Glomerular endothelial cell (primary cell): ENCODE results near the gene TAF8. TPM values are rescaled to one million over a fixed set of nuclear protein-coding genes. Genes with fewer than 3 reads are reported as not detected.

Experiments used
- DNase-seq: peaks from one replicate; pipeline ENCODE4 v3.0.0-alpha.2; 2011; ENCODE audit warnings: low read depth, low spot score; ENCODE audit errors: extremely low read depth
- total RNA-seq: library from RNA; depleted of rRNA; stranded (reverse); fragments of >200 nt; gene quantifications from 2 replicates; pipeline ENCODE4 v1.2.3, GENCODE V29; 2015

TAF8 gene
- total RNA-seq, 1 donor from 2014 or later, result 15.1 TPM

DNA sequence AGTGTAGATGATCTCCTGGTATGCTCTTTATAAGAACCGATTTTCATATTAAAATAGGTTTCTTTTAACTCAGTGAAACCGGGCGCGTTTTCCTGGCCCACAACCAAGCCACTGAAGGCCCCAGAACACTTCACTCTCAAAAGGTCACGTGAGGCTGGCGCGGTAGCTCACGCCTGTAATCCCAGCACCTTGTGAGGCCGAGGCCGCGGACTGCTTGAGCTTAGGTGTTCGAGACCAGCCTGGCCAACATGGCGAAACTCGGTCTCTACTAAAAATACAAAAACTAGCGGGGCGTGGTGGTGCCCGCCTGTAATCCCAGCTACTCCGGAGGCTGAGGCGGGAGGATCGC lies 402 bp upstream of the TAF8 start:
- DNase-seq, result no peak

DNA sequence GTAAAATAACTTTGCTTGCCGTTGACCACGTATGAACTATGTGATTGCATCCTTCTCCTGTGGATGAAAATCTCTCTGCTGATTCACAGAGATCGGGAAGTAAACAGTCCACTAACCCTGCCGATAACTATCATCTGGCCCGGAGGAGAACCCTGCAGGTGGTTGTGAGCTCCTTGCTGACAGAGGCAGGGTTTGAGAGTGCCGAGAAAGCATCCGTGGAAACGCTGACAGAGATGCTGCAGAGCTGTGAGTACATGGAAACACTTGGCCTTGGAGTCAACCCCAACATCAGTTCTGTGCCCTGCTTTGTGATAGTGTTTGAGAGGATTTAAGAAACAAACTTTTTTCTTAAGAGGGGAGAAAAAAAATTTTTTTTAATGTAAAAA lies 937 bp downstream of the TAF8 start:
- DNase-seq, result no peak

DNA sequence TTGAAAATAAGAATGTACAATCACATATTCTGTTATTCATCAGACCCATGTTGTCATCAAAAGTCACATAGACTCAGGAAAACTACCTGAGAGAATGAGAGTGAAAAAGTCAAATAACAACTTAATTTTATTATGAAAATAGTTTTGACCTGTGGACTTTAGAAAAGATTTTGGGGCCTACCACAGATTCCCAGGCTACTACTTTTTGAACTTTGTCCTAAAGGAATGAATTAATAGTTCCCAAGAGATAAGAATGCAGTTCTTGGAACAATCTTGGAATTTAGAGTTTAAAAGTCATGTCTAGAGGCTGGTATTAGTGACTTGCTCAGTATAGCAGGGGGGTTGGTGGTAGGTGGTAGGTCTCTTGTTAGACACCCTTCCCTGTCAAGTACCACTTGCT lies 3.3 kb downstream of the TAF8 start:
- DNase-seq, result no peak

DNA sequence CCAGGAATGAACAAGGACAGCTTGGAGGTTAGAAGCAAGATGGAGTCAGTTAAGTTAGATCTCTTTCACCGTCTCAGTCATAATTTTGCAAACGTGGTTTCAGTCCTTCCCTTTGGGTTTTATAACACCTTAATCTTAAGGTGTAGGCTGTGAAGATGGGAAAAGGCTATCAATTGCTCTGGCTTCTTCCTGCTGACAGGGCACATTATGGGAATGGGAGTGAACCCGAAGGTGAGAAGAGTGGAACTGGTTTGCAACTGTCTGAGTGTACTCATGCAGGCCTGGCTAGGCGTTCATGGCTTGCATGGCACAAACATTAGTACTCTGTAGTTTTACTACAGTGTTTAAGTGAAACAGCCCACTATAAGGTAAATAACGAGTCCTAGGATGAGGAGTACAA lies 9.4 kb downstream of the TAF8 start:
- DNase-seq, result no peak

DNA sequence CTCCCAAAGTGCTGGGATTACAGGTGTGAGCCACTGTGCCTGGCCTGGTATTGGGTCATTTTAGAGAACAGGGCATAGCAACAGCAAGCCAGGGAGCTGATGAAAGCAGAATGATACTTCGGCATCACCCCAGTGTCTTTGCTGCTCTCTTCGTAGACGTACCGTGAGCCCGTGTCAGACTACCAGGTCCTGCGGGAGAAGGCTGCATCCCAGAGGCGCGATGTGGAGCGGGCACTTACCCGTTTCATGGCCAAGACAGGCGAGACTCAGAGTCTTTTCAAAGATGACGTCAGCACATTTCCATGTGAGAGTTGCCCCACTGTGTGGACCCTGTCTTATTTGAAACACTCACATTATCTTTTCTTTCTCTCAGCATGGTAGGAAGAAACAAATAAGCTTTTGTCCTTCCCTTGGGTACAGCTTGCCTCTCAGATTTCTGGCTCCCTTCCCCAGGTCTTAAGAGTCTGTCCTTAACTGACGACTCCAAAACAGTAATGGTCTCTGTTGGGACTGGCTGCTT lies 15.9 kb downstream of the TAF8 start:
- no peak for DNase-seq

DNA sequence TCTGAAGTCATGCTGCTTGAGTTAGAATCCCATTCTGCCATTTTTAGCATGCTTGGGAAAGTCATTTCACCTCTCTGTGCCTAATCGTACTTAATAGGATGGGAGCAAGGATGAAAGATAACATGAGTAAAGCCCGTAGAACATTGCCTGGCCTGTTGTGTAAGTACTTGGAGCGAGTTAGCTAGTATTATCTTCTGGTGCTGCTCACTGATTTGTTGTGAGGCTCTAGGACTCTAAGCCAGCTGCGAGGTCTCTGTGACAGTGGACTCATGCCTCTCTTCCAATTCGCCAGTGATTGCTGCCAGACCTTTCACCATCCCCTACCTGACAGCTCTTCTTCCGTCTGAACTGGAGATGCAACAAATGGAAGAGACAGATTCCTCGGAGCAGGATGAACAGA lies 17.8 kb downstream of the TAF8 start:
- DNase-seq, result no peak

DNA sequence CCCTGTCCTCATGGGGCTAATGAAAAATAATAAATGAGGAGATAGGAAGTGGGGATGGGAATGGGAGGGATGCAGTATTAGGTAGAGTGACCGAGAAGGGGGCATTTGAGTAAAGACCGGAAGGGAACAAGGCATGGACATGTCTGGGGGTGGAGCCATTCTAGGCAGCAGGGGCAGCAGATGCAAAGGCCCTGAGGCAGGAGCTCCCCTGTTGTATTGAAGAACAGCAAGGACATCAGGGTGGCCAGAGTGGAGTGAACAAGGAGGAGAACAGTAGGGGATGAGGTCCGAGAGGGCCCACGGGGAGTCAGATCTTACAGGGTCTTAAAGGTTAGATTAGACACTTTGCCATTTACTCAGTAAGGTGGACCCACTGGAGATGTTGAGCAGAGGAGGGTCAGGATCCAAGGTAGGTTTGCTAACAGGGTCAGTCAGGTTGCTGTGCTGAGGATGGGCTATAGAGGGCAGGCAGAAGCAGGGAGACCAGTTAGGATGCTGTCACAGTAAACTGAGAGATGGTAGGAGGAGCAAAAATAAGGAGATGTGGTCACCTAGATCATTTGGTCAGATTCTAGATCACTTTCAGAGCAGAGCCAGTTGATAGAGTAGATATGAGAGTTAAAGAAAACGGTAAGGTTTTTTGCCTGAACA lies 18.7 kb downstream of the TAF8 start:
- DNase-seq, result no peak

DNA sequence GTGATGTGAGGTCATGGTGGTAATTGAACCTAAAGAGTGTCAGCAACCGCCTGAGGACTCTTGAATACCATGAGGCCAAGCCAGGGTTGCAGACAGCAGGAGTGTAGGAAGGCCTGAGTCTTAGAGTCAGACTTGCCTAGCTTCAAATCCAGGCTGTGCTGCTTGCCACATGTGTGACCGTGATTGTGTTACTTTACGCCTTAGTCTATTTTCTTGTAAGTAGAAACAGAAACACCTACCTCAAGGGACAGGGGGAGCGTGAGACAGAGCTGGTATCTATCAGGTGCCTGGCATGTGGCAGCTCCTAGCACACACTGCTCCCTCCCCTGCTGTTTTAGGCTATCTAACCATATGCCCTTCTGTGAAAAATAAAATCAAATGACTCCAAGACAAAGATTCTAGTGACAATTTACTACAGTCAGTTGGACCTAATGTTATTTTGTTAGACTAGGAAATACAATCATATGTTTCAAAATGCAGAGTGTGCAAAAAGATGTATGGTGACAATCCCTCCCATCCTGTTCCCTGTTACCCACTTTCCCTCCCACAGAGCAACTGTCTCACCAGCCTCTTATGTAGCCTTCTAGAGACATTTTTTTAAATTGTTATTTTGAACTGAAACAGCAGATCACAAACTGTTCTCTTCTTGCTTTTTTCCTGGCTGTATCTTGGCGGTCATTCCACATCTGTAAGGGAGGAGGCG lies 21.7 kb downstream of the TAF8 start:
- DNase-seq, result no peak

DNA sequence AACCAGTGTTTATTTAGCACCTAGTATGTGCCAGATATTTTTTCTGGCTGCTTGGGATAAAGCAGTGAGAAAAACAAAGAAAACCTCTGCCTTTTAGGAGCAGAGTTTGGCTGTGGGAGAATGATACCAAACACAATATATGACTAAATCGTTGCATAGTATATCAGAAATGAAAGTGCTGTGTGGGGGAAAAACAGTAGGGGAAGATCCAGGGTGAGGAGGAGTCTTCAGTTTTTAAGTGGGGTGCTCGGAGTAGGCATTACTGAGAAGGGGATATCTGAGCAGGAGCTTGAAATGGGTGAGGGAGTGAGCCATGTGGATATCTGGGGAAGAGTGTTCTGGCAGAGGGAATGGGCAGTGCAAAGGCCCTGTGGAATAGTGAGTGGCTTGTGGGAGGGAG lies 23.0 kb downstream of the TAF8 start:
- no peak for DNase-seq

DNA sequence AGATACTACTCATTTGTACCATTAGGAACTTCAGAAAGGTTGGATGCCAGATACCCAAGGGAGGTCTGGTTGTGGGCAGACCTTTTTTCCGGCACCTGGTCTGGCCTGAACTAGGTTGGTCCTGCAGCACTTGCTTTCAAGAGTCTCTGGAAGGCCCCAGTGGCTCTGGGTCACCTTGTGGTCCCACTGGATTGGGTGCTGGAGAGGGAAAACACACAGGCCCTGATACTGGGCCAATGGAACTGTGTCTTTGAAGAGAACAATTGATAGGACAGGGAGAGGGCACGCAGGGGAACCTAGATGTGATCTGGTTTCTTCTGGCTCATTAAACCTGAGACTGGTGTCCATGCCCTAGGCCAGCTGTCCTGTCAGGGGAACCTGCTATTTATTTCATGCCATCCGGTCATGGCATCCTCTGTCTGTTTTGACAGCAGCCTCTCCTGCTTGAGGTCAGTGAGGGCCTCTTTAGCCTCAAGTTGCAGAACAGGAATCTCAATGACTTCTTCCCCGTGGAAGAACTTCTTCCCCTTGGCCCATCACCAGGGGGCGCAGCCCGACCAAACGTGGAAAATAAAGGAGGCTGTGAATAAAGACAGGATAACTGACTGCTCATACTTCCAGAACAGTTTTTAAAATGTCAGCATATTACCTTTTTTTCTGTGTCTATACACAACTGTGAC lies 25.0 kb downstream of the TAF8 start:
- peak; percentile 34 for DNase-seq

DNA sequence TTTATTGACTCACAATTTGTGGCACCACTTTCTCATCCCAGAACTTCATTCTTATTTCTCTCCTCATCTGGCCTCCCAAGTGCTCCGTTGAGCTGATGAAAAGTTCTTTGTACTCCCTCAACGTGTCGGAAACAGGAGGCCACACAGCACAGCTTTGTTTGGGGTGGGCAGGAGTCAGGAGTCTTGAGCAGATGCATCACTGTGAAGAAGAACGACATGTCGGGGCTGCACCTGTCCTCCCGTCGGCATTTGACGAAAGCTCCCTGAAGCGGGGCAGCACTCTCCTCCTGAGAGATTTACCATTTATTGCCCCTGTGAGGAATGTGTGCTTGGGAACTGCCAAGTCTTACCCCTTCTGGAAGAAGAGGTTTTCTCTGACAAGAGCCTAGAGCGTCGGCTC lies 28.1 kb downstream of the TAF8 start:
- DNase-seq, result no peak

DNA sequence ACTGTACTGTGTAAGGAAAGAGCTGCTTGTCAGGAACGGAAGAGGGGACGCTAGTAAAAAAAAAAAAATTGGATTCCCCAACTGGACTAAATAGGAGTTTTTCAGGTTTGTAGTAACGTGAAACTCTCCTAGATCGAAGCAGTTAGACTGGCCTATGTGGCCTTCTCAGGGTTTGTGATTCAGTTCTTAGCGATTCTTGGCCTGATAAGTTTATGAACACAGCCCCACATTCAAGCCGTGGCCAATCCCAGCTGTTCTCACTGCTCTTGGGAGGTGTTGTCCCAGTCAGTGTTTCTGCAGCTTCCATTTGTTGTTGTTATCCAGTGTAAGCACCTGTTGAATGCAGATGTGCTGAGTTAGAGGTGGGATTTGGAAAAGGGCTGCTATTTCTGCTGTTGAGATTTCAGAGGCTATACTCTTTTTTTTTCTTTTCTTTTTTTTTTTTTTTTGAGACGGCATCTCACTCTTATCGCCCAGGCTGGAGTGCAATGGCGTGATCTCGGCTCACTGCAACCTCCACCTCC lies 29.7 kb downstream of the TAF8 start:
- DNase-seq, result no peak

DNA sequence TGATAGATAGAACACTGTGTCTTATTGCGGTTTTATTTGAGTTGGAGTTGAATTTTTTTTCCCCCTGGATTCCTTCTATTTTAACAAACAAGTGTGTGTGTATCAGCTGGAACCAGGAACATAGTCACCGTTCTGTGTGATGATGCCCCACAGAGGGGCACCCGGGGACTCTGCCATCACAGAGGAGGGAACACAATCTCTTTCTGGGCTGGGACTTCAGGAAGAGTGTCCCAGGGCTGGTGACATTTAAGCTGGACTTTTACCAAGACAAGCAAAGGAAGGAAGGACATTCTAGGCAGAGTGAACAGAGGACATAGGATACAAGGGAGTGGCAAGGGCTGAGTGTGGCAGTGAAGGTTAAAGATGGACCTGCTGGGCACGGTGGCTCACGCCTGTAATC lies 33.2 kb downstream of the TAF8 start:
- no peak for DNase-seq

DNA sequence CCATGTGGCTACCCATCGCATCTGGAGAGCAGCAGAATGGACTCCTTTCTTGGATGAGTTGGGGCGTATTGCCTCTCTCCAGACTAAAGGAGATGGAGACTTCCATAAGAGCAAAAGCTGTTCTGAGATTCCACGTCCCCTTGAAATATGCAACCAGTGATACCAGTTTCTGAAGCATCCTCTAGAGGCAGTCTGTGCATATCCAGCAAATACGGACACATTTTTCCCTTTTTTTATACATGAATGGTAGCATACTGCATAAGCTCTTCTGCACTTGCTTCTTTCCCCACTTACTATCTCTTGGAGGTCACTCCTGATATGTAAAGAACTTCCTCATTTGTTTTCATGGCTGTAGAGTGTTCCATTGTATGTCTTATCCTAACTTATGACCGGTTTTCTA lies 34.6 kb downstream of the TAF8 start:
- no peak for DNase-seq

DNA sequence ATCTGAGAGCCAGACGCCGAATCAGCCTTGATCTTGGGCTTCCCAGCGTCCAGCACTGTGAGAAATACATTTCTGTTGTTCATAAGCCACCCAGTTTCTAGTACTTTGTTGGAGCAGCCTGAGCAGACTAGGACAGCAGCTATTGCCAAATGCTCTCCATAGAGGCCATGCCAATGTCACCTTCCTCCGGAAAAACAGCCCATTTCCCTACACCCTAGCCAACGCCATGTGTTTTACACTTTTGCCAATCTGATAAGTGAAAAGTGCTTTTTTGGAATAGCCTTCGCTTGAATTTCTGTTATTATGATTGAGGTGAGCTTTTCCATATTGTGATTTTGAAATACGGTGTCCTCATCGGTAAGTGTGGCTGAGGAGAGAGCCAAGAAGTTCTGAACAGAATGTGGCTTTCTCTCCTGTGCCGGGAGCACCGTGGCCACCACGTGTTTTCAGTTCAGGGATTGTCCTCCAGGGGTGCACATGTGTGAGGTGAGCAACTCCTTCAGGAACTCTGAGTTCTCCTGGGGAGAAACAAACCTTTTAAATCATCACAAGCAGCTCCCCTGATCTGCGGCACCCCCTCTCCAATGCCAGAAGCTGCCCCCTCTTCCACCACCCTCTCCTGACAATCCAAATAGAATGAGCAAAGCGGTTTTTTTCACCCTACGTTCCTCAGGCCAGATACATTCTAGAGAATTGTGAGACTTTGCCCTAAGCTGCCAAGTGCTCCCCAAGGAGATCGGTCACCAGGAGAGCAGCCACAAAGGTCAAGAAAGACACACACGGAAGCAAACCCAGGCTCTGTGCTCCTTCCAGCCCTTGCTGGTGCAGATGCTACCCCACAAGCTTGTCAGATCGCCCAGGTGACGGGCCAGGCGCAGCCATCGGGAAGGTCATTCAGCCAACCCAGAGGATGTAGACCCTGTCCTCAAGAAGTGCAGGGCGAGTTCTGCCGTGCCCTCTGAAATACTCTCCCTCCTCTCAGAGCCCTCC lies 36.0 kb downstream of the TAF8 start:
- no peak for DNase-seq

DNA sequence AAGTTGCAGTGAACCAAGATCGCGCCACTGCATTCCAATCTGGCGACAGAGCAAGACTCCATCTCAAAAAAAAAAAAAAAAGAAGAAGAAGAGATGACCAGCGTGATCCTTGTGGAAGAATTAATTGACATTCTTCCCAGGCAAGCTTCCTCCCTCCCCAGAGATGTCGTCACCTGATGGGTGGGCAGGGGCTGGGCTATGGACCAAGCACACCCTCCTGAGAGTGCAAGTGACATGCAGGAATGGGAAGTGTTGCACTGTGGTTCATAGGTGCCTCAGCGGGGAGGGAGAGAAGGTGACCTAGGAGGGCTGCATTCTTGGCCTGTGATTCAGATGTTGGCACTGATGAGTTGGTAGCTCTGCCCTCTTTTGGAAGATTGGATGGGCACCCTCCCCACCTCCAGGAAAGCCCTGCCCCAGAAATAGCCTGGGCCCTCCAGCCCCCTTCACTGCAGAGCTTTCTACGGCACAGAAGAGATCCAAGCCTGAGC lies 37.8 kb downstream of the TAF8 start:
- no peak for DNase-seq

DNA sequence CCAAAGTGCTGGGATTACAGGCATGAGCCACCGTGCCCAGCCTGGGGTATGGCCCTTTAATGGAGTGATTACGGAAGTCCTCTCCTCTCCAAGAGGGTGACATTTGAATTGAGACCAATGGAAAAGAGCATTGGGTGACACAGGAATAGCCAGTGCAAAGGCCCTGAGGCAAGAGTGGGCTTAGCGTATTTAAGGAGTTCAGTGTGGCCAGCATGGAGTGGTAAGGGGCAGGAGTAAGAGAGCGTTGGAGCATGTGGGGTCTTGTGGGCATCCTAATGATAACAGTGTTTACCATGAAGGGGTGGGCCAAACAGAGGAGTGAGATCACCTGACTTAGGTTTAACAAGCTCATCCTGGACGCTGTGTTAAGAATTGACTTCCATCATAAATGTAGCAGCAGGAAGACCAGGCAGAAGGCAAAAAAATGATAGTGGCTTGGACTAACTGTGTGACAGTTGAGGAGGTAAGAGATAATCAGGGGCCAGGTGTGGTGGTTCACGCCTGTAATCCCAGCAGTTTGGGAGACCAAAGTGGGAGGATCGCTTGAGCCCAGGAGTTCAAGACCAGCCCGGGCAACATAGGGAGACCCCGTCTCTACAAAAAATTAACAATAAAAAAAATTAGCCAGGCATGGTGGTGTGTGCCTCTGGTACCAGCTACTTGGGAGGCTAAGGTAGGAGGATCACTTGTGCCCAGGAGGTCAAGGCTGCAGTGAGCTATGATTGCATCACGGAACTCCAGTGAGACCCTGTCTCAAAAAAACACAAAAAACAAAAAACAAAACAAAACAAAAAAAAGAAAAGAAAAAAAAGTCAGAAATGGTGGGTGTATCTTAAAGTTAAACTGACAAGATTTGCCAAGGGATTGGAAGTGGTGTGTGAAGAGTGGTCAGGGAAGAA lies 40.7 kb downstream of the TAF8 start:
- no peak for DNase-seq

DNA sequence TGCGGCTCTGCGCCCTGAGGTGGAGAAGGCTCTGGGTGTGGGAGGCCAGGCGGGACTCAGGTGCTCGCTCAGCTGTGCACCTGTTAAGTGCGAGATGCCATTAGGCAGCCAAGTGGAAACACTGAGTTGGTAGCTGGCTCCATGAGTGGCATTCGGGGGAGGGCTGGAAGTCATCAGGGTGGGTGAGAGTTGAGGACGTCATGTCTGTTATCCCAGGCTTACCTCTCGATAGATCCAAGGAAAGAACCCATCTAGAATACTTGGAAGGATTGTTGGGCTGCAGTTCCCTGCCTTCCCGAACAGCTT lies 41.3 kb downstream of the TAF8 start:
- DNase-seq, result no peak

DNA sequence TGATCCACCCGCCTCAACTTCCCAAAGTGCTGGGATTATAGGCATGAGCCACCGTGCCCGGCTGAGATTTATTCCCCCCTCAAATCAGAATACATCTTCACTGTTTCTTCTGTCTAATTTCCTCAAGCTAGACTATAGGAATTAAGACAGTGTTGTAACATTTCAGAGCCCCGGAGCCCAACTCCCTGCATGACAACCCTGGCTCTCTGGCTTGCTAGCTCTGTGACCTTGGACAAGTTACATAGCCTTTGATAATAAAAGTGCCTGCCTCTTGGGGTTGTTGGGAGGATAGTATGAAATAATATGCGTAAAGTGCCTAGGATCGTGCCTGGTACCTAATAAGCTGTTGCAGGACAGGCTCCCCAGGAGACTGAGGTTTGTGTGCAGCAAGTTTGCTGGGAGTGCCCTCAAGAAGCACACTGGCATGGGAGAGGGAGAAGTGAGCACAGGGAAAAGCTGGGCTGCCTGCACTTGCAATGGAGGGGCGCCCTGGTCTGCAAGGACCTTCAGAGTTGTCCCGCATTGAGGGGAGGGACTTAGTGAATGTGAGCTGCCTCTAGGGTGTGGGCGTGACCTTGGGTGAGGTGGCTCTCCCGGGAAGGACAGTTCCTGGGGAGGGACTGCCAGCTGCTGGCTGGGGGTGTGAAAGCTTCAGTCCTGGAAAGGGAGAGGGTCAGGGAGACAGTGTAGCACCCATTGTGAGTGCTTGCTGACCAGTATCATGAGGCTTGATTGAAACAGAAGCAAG lies 43.4 kb downstream of the TAF8 start:
- DNase-seq, result no peak
